Progenitor cell of endocrine pancreas (in vitro differentiated cells): Measurements from ENCODE around the gene SH3PXD2A. TPM values are rescaled to one million over a fixed set of nuclear protein-coding genes. Genes with fewer than 3 reads are reported as not detected.

Experiments
- DNase-seq: peaks from one replicate; pipeline ENCODE4 v3.0.0; 2021; ENCODE audit warnings: low spot score; ENCODE audit not compliant: unreplicated experiment
- H3K27ac Mint-ChIP-seq: 2 replicates; pipeline ENCODE4 v1.8.0; 2021; ENCODE audit warnings: mild to moderate bottlenecking, moderate library complexity, mixed read lengths
- H3K27me3 Mint-ChIP-seq: 2 replicates; pipeline ENCODE4 v1.8.0; 2021; ENCODE audit warnings: mixed read lengths
- H3K36me3 Mint-ChIP-seq: 2 replicates; pipeline ENCODE4 v1.8.0; 2022; ENCODE audit warnings: mixed read lengths; ENCODE audit not compliant: insufficient read depth
- H3K4me1 Mint-ChIP-seq: 2 replicates; pipeline ENCODE4 v1.8.0; 2021; ENCODE audit warnings: low read depth, mixed read lengths
- H3K4me3 Mint-ChIP-seq: 2 replicates; pipeline ENCODE4 v1.8.0; 2021; ENCODE audit warnings: low read depth, mild to moderate bottlenecking, moderate library complexity, mixed read lengths
- H3K9me3 Mint-ChIP-seq: 2 replicates; pipeline ENCODE4 v1.8.0; 2021; ENCODE audit warnings: low read depth, mixed read lengths
- total RNA-seq: library from RNA; stranded (reverse); gene quantifications from 2 replicates; pipeline ENCODE4 v1.2.1, GENCODE V29; 2021
- TF ChIP-seq, protein P1 (sequence below): fragments of 200-600 bp; sonication (generic); IDR thresholded peaks from one replicate; pipeline ENCODE4 v1.5.0; 2021; ENCODE audit warnings: antibody characterized with exemption, mild to moderate bottlenecking; ENCODE audit not compliant: unreplicated experiment

SH3PXD2A gene
- total RNA-seq, 1 donor from 2014 or later, result 28.0 TPM

- H3K27me3 Mint-ChIP-seq, result peaks cover 28% of the 10 kb centered on the region
- DNase-seq, result no peak
- no peak overlapping the region for H3K27ac Mint-ChIP-seq
- H3K36me3 Mint-ChIP-seq, result no peaks in the 10 kb centered on the region
- H3K4me1 Mint-ChIP-seq, result peaks cover 4% of the 10 kb centered on the region
- H3K9me3 Mint-ChIP-seq, result no peaks in the 10 kb centered on the region
- no peak overlapping the region for H3K4me3 Mint-ChIP-seq
- TF ChIP-seq, protein P1, sequence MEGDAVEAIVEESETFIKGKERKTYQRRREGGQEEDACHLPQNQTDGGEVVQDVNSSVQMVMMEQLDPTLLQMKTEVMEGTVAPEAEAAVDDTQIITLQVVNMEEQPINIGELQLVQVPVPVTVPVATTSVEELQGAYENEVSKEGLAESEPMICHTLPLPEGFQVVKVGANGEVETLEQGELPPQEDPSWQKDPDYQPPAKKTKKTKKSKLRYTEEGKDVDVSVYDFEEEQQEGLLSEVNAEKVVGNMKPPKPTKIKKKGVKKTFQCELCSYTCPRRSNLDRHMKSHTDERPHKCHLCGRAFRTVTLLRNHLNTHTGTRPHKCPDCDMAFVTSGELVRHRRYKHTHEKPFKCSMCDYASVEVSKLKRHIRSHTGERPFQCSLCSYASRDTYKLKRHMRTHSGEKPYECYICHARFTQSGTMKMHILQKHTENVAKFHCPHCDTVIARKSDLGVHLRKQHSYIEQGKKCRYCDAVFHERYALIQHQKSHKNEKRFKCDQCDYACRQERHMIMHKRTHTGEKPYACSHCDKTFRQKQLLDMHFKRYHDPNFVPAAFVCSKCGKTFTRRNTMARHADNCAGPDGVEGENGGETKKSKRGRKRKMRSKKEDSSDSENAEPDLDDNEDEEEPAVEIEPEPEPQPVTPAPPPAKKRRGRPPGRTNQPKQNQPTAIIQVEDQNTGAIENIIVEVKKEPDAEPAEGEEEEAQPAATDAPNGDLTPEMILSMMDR, result no peak
Observed at GRCh38 chr10:103560886-103561285, 294.5 kb downstream of the SH3PXD2A start.

- no peak for DNase-seq
- Mint-ChIP-seq H3K27me3 (peaks cover 29% of the 10 kb centered on the region), H3K9me3 (no peaks in the 10 kb centered on the region), H3K4me3 (no peak overlapping the region), H3K36me3 (no peaks in the 10 kb centered on the region), H3K4me1 (peaks cover 8% of the 10 kb centered on the region), H3K27ac (no peak overlapping the region)
- TF ChIP-seq, protein P1, result no peak
Observed at GRCh38 chr10:103559776-103560175, 295.6 kb downstream of the SH3PXD2A start.

GRCh38 chr10:103558911-103559310 lies 296.5 kb downstream of the SH3PXD2A start:
- no peaks in the 10 kb centered on the region for H3K9me3 Mint-ChIP-seq

DNA sequence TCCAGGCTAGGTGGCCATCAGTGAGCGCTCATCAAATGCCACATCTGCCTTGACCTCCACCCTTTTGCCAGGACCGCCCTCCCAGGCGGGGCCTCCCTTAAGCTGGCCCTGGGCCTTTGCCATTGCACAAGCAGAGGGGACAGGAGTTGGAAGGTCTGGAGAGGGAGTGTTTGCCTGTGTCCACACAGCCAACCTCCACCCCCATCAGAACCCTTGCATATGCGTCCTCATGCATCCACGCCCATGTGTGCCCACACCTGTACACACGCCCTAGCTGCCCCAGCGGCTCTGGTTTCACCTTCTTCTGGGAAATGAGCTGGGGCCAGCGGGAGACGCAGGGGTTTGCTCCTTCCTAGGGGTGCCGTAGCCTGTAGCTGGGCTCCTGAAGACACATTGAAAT lies 297.9 kb downstream of the SH3PXD2A start:
- TF ChIP-seq, protein P1, result no peak
- H3K9me3 Mint-ChIP-seq, result no peaks in the 10 kb centered on the region
- H3K4me3 Mint-ChIP-seq, result no peak overlapping the region
- peaks cover 10% of the 10 kb centered on the region for H3K4me1 Mint-ChIP-seq
- peaks cover 47% of the 10 kb centered on the region for H3K27me3 Mint-ChIP-seq
- H3K36me3 Mint-ChIP-seq, result no peaks in the 10 kb centered on the region
- H3K27ac Mint-ChIP-seq, result no peak overlapping the region
- no peak for DNase-seq

More at GRCh38 chr10:103558911-103559310, 296.5 kb downstream of the SH3PXD2A start:
- Mint-ChIP-seq H3K4me3 (no peak overlapping the region), H3K27ac (no peak overlapping the region), H3K36me3 (no peaks in the 10 kb centered on the region), H3K4me1 (peaks cover 10% of the 10 kb centered on the region), H3K27me3 (peaks cover 38% of the 10 kb centered on the region)
- TF ChIP-seq, protein P1, result no peak
- DNase-seq, result no peak

GRCh38 chr10:103556383-103557007 lies 298.9 kb downstream of the SH3PXD2A start:
- Mint-ChIP-seq H3K4me1 (peaks cover 10% of the 10 kb centered on the region), H3K9me3 (no peaks in the 10 kb centered on the region), H3K27me3 (peaks cover 51% of the 10 kb centered on the region), H3K27ac (no peak overlapping the region), H3K4me3 (peak overlapping the region; percentile 64), H3K36me3 (no peaks in the 10 kb centered on the region)
- TF ChIP-seq, protein P1, result no peak
- no peak for DNase-seq
